PC-3 (cell line): Measurements from ENCODE around the gene CORO2A.

Experiments
- EZH2 ChIP-seq: fragments of 300-600 bp; sonication (generic); IDR thresholded peaks from one replicate; pipeline ENCODE4 v1.6.1; 2017; ENCODE audit warnings: antibody characterized with exemption, mild to moderate bottlenecking, low read length; ENCODE audit not compliant: unreplicated experiment
- TF ChIP-seq, protein P1 (sequence below): fragments of 300-600 bp; sonication (generic); conservative IDR thresholded peaks from 2 replicates; pipeline ENCODE4 v1.5.1; 2017; ENCODE audit warnings: antibody characterized with exemption, low read depth, mild to moderate bottlenecking, low read length

- TF ChIP-seq, protein P1, sequence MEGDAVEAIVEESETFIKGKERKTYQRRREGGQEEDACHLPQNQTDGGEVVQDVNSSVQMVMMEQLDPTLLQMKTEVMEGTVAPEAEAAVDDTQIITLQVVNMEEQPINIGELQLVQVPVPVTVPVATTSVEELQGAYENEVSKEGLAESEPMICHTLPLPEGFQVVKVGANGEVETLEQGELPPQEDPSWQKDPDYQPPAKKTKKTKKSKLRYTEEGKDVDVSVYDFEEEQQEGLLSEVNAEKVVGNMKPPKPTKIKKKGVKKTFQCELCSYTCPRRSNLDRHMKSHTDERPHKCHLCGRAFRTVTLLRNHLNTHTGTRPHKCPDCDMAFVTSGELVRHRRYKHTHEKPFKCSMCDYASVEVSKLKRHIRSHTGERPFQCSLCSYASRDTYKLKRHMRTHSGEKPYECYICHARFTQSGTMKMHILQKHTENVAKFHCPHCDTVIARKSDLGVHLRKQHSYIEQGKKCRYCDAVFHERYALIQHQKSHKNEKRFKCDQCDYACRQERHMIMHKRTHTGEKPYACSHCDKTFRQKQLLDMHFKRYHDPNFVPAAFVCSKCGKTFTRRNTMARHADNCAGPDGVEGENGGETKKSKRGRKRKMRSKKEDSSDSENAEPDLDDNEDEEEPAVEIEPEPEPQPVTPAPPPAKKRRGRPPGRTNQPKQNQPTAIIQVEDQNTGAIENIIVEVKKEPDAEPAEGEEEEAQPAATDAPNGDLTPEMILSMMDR, result no peak
- TF ChIP-seq EZH2, result no peak
These were observed 104.8 kb downstream of the CORO2A start for GRCh38 chr9:98087420-98088354.
